GM19455 (cell line): ENCODE data around the gene SPAG16.
"Not testable (repeated sequence)": the region's sequence is repeated elsewhere in the genome, so short reads cannot be mapped to it uniquely, and the experiment has no call there.

ENCODE experiments used
- ATAC-seq: cut with Tn5 transposase; IDR thresholded peaks from one replicate; pipeline ENCODE4 v1.9.1; 2021; ENCODE audit not compliant: unreplicated experiment

Gene SPAG16

DNA sequence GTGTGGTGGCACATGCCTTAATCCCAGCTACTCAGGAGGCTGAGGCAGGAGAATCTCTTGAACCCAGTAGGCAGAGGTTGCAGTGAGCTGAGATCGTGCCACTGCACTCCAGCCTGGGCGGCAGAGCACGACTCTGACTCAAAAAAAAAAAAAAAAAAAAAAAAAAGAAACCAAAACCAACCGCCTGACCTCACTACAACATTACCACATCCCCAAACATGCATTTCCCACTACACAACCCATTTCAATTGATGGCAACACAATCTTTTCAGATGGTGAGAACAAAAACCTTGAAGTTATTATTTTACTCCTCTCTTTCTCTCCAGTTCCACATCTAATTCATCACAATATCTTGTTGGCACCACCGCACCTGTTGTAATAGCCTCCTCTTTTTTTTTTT, 778.0 kb downstream of the SPAG16 start:
- ATAC-seq: not testable (repeated sequence)

DNA sequence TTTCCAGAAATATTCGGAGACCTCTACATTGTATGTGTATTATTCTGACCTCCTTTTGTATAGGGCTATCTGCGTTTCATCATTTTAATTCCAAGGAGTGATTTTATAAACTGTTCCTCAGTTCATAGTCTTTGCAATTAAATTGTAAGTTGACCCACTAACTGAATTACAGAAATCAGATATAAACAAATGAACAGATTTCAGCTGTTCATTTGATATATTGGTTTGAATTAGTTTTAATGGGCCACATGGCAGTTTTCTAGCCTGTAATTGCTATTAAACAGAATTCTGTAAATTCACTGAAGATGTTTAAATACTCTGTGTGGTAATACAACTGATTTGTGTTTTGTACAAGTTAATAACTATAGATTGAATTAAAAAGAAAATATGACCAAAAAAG, 780.2 kb downstream of the SPAG16 start:
- ATAC-seq: no peak

DNA sequence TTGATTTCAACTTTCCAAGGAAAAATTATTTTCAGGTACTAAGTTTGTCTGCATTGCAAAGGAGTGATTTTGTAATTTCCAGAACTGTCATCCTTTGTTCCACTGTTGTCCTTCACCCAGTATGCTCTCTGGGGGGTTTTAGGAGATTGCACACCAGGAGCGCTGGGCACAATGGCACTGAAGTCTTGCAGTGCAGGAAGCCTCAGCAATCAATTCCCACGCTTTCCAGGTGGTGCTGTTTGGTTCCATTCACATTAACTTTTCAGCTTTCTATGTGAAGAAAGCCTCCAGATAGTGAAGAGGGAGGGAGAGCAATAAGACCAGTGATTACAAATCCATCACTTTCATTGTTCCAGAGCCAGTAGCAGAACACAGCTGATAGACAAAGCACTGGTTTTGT, 782.6 kb downstream of the SPAG16 start:
- ATAC-seq: no peak

- ATAC-seq: no peak
Measured at GRCh38 chr2:214069254-214069653, 785.0 kb downstream of the SPAG16 start.

DNA sequence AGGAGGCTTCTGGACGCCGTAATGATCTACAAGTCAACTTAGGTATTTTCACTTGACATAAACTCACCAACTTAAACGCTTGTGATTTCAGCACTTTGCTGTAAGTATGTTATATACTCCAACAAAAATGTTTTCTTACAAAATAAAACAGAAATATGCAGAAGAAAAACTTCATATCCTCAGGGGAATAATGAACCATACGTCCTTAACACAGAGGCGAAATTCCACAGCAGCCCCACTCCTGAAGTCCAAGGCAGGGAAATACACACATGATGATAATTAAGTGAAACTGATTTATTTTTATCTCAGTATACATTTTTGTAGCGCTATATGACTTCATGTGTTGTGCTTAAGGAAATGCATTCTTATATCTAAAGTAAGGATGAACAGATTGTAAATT, 791.2 kb downstream of the SPAG16 start:
- no peak for ATAC-seq

DNA sequence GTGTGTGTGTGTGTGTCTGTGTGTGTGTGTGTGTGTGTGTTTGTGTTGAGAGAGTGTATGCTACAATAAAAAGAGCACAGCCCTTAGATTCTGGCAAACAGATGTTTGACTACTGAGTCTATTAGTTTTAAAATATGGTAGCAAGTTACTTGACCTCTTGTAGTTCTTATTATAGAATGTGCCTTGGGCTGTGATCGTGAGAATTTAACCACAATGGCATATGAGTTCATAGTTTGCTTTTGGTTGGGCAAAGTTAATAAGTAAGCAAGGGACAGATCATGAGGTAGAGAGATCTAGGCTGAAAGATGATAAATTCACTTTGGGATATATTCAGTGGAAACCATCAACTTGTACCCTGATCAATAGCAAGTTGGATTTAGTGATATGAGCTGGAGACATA, 792.3 kb downstream of the SPAG16 start:
- no peak for ATAC-seq

- ATAC-seq: no peak
Measured at GRCh38 chr2:214077727-214078126, 793.5 kb downstream of the SPAG16 start.

- no peak for ATAC-seq
Measured at GRCh38 chr2:214079032-214079431, 794.8 kb downstream of the SPAG16 start.

GRCh38 chr2:214088536-214088935, 804.3 kb downstream of the SPAG16 start:
- no peak for ATAC-seq

DNA sequence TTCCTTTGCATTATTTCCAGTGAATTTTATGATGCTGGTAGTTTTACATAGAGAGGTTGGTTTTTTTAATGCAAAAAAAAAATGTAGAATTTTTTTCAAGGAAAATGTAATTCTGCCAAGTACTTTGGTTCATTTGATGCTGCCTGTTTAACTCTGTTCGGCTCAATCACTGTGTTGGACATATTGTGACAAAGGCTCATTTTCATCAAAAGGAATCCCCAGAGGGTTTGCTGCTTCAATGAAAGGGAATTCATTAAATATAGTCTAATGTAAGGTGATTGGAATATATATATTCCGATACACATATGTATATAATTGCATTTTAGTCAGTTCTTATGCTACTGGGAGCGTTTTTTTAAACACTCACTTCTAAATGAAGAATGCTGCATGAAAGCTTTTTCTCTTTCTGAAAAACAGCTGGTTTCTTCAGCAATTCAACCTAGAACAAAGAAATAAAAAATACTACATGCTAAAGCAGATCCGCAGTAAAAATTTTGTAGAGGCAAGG, 812.0 kb downstream of the SPAG16 start:
- no peak for ATAC-seq

DNA sequence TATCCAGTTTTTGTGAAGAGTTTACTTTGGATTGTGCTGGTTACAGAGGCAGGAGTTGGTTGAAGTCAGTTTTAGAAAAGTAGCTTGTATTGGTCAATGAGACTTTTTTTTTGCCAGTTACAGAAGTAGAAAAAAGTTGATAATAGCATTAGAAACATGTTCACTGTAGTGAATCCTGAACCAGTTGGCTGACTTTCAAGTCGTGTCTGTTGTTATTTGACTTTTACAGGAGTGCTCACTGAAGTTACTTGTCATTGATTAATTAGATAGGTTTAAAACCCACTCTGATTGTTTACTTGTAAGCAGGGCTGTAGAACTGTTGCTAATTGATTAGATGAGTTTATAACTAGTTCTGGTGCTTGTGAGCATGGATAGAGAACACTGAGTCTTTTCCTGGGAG, 814.5 kb downstream of the SPAG16 start:
- no peak for ATAC-seq

- no peak for ATAC-seq
Measured at GRCh38 chr2:214100488-214100887, 816.2 kb downstream of the SPAG16 start.

DNA sequence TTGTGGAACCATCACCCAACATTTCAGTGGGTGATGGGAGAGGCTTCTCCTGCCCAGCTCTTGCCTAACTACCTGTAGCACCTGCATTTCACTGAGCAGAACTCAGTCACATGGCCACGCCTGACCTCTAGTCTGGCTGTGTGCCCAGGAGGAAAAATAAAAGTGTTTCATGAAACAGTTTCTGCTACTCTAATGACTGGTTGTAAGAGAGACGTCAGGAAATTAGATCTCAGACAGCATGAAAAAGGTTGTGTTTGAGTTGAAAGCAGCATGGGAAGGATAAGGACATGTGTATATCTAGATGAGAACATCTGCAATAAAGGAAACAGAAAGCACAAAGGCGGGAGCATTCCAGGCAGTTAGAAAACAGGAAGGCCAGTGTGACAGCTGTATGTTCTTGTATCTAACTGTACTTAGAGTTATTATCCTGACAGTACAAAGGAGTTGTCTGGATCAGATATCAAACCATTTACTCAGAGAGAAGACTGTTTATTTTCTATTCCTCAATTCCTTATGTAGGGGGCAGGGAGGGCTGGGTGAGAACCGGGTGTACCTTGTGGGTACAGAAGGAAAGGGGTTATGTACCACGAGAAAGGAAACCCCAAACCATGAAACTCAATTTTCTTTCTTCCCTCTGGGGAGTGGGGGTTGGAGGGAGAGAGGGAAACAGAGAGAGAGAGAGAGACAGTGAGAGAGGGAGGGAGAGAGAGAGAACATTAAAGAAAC, 819.2 kb downstream of the SPAG16 start:
- no peak for ATAC-seq

- no peak for ATAC-seq
Measured at GRCh38 chr2:214104219-214104618, 820.0 kb downstream of the SPAG16 start.

GRCh38 chr2:214104967-214105366, 820.7 kb downstream of the SPAG16 start:
- no peak for ATAC-seq

- no peak for ATAC-seq
Measured at GRCh38 chr2:214107726-214108125, 823.5 kb downstream of the SPAG16 start.

DNA sequence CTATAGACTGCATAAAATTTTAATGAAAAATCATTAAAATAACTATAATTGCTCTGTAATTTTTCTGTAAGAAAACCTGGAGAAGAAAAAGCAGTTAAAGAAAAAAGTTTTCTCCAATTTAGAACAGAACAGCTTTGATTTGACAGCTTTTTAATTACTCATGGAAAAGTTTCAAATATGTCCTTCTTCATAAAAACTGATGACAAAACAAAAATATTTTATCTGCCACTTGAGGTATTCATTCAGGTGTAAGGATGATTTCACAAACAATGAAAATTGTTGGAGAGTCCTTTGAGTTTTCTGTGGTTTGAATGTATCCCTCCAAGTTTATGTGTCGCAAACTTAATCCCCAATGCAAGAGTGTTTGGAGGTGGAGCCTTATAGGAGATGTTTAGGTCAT, 824.3 kb downstream of the SPAG16 start:
- no peak for ATAC-seq

DNA sequence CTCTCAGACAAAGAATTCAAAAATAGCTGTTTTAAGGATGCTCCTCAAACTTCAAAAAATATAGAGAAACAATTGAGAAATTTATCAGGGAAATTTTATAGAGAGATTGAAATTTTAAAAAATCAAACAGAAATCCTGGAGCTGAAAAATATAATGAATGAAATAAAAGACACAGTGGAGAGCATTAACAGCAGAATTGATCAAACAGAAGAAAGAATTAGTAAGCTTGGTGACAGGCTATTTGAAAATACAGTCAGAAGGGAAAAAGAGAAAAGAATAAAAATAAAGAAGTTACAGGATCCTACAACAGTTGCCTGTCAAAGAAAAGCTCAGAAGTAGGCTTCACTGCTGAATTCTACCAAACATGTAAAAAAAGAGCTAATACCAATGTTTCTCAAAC, 832.8 kb downstream of the SPAG16 start:
- no peak for ATAC-seq

DNA sequence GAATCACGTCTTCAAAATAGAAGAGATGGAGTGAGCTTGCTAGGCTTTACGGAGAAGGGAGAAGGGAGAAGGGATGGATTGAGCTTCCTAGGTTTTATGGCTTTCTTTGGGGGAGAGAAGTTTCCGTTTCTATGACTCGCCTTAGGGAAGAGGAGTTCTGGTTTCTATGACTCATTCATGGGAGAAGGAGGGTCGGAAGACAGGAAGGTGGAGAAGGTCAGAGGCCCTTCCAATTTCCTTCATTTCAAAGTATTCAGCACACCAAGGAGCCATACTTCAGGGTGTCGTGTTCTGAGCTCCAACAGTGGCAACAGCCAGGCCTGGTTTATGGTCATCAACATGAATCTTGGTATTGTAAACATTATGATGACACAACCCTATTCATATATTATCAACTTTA, 841.9 kb downstream of the SPAG16 start:
- no peak for ATAC-seq

DNA sequence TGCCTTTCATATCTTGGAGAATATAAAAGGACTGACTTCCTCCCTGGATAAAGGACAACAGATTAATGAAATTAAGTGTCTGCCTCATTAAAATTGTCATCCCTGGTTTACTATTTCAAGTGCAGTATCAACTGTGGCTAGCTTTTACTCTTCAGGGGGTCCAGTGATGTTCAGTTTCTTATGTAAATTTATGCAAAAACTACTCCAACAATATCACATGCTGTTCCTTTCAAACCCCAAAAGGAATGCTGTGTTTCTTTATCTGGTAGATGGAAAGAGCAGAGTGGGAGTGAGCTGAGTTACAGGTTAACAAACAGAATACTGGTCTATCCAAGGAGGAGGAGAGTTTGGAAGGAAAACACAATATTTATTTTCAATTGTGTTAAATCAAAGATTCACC, 842.9 kb downstream of the SPAG16 start:
- no peak for ATAC-seq

DNA sequence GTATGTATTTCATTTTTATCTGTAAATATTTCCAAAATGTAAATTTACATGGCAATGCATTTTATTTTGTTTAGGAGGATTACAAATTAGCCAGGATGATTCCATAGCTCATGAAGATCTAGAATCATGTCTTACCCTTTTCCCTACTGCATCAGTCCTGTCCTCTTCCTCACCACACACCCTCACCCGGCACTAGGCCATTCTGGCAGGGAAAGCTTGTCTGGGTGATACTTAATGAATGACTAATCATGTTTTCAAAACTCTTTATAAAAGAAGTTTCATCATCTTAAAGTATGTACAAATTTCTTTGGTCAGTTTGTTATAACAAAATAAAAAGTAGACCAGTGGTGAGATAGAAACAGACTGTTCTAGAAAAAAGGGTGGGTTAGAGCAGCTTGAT, 843.3 kb downstream of the SPAG16 start:
- ATAC-seq: no peak

DNA sequence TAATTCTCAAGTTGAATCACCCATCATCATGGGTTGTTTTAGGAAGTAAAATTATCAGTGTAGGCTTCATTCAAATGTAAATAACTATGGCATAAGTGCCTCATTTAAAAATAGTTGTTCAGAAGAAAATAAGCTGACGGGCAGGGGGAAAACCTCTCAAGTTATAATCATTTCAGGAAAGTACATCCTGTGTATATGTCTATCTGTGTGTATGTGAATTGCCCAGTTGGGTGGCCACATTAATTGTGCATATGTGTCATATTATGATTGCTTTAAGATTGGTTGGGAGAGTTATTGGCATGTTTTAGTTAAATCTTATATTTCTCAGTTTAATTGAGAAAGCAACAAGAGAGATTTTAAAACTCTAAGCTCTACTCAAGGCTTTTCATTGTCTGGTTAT, 843.8 kb downstream of the SPAG16 start:
- no peak for ATAC-seq

GRCh38 chr2:214130114-214130513, 845.9 kb downstream of the SPAG16 start:
- ATAC-seq: no peak
